Stimulated activated CD8-positive, alpha-beta memory T cell treated with anti-CD3 and anti-CD28 coated beads, Interleukin-15, amount 100 ng/mL, for 4 hours (primary cell): ENCODE results near the gene CEP41.

Source experiments
- DNase-seq, 2 donors: peaks; one replicate each; pipeline ENCODE4 v3.0.0-alpha.2; 2020; ENCODE audit warnings: low read depth in 2 of 2

CEP41 gene

DNA sequence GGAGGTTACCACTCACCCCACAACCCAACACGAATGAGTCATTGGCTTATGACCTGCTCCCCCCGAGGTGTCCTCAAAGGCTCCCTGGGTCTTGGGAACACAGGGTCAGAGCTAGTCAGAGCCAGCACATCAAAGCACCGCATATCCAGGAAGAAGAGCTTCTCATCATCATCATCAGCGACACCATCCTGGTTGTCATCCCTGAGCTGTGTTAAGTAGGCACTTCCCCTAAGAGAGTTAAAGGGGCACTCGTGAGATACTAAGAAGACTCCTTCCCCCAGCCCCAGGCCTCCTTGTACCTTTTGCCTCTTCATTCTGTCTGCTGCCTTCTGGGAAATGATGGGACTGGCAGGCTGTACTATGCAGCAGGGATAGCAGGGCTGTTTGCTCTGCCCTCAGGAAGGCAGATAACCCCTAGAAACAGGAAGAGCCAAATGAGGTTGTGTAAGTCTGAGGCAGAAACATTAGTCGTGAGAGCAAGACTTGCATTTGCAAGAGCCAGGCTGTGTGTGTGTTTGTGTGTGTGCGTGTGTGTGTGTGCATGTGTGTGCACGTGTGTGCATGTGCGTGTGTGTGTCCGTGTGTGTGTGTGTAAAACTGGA is 71.6 kb downstream of the CEP41 start:
- DNase-seq: no peak

DNA sequence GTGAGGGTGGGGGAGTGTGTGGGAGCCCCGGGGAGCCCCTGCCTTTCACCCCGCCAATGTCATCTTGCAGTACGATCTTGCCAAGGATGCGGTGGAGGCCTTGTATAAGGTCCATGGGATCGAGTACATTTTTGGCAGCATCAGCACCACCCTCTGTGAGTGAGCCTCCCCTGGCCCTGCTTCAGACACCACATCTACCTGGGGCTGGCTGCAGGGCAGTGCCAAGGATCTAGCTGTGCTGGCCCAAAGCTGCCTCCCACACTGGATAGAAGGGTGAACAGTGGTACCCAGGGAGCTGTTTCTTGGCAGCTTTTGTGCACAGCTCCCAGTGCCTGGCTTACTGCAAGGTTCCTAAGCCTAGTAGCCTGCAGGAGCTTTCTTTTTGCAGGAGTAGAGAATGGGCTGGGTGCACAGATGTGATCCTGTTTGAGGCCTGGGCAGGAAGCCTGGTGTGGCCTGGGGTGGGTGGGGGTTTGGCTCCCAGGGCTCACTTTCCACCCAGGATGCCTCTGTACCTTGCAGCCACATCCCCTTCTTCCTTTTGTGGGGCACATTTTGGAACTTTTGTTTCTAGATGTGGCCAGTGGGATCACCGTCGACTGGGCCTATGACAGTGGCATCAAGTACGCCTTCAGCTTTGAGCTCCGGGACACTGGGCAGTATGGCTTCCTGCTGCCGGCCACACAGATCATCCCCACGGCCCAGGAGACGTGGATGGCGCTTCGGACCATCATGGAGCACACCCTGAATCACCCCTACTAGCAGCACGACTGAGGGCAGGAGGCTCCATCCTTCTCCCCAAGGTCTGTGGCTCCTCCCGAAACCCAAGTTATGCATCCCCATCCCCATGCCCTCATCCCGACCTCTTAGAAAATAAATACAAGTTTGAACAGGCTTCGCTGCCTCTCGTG is 72.7 kb downstream of the CEP41 start:
- no peak for DNase-seq

DNA sequence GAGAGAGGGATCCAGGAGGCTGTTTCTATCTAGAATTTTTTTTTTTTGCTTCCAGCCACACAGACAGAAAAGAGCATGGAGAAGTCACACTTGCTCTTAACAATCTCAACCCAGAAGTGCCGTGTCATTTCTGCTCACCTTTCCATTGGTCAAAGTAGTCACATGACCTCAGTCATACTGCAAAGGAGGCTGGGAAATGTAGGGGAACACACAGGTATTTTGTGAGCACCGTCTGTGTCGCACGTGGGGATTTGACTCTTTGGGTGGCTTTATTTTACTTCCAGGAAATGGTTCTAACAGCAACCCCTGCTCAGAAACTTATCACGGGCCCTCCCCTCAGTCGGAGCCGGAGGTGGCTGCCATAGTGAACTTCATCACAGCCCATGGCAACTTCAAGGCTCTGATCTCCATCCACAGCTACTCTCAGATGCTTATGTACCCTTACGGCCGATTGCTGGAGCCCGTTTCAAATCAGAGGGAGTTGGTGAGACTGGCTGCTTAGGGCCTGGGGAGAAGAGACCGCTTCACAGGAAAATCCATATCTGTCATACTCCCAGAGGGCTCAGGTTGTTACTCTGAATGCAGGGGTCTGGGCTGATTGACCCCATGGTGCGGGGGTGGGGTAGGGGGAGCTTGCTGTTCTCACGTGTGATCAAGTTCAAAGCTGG is 73.6 kb downstream of the CEP41 start:
- no peak for DNase-seq

DNA sequence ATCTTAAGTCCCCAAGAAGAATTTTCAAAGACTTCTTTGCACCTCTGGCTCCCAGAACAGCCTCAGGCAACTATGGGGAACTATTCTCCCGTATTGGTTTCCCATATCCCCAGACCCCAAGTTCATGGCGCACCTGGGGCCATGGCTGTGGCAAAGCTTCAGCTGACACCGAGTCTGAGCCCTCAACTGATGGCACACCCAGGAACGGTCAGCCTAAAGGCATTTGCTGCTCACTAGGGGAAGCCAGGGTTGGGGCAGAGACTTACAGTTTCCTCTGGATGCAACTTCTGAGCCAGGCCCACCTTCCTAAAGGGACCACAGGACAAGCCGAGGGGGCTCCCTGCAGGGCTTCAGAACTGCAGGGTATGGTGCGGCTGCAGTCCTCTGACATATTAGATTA is 74.3 kb downstream of the CEP41 start:
- no peak for DNase-seq

DNA sequence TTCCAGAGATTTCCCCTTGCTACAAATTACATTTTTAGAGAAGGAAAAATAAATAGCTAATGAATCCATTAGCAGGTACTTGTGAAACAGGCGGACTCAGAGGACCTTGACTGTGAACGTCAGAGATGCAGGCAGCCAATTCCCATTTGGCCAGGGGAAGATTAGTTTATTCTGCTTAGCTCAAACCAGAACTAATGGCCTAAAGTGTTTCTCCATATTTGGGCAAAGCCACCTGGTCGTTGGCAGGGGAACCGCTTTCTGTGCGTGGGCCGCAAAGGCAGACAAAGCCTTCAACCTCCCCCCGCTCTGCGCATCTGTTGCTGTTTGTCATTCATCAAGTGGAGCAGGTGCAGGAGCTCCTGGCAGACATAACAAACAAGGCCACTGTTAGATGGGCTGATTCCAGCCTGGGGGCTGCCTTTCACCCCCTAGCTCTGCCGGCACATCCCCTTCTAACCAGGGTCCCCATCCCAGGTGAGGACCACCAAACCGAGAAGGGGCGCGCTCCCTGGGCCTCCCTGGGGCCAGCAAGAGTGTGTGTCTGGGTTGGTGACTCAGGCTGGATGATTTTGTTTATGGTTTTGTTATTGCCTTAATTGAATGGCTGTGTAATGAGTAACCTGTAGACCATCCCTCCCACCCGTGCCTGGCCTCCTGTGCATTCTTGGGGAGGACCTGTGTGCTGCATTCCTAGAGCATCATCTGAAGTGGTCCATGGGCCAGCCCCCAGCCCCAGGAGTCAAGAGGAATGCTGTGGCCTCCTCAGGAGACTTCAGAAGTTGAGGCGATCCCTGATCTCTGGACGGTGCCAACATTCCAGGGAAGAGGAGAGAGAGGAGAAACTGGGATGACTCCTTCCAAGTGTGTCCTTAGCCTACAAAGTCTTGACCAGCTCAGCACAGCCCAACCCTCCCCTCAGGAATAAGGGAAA is 75.0 kb downstream of the CEP41 start:
- no peak for DNase-seq

DNA sequence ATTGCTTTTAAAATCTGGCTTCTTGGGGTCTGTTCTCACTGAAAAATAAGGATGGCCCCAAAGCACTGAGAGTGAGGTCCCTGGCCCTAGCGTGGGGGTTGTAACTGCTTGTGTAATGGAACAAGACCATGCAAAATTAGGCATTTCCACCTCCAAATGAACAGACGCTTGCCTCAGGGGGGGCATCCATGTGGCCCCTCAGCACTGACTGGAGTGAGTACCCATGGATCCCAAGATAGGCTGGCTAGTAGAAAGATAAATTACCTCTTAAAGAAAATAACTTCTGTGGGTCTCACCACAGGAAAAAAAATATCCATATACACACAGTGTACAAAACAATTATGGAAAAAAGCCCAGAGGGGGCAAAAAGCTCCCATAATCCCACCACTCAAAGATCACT is 75.7 kb downstream of the CEP41 start:
- DNase-seq: no peak

DNA sequence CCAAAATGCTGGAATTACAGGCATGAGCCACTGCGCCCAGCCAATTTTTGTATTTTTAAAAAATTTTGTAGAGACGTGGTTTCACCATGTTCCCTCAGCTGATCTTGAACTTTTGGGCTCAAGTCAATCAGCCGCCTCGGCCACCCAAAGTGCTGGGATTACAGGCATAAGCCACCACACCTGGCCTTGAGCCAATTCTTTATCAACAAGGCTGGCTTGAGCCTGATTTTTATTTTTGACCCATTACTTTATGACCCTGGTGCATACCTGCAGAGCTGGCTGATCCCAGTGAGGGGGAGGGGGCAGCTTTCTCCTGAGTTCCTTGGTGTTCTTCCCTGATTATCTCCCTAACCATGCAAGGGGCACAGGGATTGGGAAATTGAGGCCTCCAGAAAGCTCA is 76.4 kb downstream of the CEP41 start:
- no peak for DNase-seq

DNA sequence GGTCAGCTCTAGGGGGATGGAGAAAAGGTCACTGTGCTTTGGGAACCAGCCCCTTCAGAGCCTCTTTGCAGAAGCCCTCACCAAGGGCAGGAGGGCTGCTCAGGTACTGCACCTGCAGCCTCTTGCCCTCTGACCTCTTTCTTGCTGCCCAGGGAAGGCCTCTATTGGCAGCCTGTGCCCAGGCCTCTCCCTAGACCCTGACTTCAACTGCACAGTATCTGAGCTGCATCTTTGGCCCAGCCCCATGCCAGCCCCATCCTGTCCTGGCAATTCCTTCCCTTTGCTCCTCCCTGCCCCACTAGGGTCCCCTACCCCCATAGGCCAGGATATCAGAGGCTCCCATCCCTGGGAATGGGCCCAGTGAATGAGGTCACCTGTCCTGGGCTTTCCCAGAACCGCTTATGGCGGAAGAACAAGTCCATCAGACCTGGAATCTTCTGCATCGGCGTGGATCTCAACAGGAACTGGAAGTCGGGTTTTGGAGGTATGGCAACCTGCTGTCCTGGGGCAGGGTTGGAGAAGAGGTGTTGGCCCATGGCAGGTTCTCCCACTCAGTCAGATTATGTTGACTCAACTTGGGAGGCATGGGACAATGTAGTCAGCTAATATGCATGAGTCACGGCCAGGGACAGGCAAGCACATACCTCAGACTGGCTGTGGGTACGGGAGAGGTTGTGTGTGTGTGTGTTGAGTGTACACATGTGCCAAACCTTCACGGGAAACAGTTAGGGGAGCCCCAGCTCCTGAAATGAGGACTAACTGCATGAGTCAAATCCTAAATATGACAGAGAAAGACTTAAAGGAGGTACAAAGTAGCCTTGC is 77.6 kb downstream of the CEP41 start:
- DNase-seq: no peak

DNA sequence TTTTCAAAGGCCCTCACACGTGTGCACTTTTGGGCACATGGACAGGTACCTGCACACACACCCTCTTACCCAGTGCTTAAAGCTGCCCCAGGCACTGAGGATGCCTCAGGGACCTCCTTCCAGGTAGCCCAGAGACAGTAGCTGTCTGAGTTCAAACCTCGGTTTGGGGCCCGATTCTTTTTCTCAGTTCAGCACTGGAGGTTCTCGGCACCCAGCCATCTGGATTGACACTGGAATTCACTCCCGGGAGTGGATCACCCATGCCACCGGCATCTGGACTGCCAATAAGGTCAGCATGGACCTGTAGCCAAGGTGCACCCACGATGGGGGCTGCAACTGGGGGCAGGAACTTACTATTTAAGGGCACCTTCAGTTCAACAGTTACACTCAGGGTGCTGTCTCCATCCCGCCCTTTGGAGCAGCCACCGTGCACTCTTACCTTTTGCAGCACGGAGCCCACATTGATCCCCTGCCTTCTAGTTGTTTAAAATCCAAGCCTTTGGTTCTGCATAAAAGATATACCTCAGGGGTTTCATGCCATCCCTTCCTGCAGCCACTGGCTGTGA is 78.5 kb downstream of the CEP41 start:
- DNase-seq: no peak

DNA sequence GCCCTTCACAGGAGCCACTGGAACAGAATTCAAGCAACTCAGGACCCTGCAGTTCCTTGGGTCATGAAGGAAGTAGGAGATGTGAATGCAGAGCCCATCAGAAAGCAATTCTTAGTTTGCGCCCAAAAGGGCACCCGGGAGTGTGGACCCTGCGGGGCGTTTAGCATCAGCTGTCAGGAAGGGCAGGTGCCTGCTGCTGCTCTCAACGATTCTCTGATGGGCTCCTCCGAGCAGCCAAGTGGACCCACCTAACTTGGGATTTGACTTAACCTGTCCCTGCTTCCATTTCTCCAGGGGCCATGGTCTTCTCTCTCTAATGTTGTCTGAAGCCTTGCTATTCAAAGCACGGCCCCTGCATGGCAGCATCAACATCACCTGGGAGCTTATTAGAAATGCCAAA is 79.1 kb downstream of the CEP41 start:
- no peak for DNase-seq

DNA sequence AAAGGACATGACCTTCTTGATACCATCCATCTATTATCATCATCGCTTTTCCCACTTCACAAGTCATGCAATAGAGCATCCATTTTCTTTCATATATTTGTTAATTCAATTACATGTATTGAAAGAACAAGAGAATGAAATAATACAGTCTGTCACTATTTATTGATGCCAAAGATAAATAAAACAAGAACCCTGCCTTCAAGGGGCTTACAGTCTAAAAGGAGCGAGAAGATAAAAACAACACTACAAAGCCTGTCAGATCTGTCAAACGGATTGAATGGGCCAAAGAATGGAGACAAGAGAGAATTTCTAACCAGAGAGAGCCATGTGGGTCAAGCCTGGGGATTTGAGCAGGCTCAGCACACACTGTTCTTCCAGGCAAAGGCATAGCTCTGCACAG is 80.3 kb downstream of the CEP41 start:
- no peak for DNase-seq

DNA sequence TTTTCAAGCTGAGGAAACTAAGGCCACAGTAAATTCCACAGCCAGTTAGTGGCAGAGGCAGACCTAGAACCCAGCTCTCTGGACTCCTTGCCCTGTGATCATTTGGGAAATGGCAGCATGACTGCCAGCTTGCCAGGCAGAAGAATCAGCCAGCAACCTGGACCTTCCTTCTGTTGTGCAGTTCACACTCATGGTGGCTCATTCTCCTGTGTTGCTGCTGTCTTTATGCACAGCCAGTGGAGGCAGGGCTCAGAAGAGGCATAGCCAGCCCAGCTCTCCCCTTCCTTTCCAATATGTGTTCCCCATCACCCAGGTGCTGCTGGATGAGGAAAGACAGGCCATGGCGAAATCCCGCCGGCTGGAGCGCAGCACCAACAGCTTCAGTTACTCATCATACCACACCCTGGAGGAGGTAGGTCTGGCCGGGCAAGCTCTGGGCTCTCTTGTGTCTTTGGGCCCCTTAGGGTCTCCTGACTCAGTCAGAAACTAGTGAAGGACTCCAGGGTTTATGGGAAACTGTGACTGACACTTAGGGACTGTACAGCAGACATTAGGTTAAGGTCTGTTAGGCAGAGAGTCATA is 81.4 kb downstream of the CEP41 start:
- no peak for DNase-seq

DNA sequence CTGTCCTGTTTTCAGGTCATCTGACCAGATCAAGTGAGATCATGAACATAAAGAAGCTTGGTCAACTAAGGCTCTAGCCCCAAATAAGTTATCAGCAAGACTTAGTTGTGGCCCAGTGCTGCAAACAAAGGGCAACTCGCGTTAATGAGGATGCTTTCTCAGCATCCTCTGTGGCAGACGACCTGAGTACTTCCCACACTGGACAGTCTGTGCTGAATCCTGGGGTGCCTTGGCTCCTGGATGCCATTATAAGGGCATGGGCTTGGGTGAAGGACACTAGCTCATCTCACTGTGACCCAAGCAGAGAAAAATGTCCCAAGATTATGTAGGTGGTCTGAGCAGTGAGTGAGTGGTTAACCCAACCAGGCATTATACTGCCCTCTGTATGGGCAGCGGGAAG is 82.3 kb downstream of the CEP41 start:
- DNase-seq: no peak

DNA sequence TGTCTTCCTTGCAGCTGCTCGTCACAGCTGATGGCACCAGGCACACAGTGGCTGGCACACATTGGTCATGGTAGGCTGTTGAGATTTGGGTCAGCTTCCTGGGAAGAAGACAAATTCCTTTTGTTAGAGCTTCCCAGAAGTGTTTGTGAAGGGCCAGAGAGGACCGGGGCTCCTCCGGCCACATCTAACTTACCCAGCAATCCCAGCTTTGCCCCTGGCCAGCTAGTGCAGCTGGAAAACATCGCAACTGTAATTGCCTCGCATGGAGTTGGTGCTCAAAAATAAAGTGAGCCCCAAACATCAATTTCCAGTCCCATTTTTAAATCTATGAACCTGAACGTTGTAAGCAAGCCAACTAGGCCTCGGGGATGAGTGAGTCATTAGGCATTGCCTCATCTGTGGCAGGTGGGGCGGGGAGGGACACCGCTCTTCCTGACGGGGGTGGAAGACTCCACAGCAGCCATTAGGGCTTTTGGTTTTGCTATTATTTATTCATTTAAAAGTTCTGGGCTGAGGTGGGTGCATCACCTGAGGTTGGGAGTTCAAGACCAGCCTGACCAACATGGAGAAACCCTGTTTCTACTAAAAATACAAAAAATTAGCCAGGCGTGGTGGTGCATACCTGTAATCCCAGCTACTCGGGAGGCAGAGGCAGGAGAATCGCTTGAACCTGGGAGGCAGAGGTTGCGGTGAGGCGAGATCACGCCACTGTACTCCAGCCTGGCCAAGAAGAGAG is 83.8 kb downstream of the CEP41 start:
- DNase-seq: no peak

DNA sequence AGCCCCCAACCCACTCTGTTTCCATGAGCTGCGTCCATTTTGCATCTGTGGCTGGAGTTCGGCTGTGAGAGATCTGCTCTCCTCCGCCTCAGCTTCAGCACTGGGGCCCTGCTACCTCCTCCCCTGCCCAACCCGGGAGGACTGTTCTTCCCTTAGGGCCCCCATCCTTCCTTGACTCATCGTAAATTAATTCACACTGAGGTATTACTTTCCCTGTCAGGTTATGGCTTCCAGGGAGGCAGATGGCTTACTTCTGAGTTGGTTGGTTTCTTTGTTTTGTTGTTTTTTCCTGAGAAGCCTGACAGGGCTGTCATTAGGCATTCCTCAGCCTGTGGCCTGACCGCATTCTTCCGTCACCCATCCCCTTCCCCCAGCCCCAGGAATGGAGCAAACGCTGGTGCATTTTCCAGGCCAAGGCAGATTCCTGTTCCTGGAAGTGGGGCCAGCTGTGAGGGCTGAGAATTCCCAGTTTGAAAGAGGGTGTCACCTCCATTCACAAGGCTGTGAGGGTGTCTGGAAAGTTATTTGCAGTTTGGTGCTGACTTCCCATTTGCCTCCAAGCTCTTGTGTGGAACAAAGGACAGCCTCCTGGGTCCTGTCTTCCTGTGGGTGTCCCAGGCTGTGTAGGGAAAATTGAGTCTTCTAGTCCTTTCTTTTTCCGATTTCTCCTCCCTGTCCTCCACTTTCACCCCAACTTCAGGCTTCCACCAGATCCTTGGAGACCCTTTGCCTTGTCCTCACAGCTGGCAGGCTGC is 84.5 kb downstream of the CEP41 start:
- DNase-seq: no peak

DNA sequence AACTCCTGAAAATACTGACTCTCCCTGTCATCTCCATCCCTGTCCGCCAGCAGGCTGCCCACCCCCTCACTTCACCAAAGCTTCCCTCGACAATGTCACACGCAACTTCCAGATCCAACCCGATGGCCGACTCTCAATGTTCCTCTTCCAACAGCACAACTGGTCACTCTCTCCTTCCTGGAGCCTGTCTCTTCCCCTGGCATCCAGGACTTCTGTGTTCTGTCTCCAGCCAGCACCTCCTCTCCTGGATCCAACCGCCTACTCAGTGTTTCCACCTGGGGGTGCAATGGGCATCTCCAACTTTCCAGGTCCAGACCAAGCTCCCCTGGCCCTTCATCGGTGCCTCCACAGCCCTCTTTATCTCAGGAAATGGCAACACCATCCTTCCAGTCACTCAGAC is 87.6 kb downstream of the CEP41 start:
- no peak for DNase-seq

DNA sequence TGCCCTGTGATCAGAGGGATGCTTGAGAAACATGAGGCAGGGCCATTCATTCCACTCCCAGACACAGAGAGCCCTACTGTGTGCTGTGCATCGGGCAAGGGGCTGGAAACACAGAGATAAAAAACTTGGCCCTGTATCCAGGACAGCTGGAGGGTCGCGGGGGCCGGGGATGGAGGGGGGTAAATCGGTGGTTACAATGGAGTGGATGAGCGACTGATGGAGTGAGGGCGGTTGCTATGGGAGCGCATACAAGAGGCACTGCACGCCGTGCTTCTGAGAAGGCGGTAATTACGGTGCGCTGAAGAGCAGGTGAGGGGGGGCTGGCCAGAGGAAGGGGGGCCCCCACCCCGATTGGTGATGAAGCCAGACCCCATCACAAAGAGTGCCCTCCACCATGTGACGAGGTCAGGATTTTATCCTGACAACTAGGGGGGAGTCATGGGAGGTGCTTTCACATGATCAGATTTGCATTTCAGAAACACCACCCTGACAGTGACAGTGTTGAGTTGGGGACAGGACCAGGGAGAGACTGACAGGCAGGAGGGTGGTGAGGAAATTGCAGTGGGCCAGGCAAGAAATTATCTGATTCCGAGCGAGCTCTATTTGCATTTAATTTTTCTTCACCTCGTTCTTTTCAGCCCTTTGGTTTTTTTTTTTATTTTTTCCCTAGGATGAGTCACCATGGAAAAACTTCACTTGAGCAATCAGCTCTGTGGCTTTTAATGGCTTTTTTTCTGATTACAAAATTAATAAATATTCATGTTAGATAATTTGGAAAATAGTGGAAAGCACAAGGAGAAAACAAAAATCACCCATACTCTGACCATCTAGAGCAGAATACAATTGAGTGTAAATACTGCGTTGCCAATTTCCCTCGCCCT is 88.4 kb downstream of the CEP41 start:
- no peak for DNase-seq

DNA sequence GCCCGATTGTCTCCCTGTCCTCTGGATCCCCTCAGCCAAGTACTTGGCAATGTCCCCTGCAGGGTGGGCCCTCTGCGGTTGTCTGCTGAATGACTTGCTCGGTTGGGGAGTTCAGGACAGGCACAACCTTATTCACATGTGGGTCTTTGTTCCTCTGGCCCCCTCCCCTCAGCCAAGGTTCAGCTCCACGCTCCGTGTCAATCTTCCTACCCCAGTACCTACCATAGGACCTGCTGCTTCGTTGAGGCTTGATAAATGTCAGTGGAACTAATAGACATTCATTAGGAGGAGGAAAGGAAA is 89.1 kb downstream of the CEP41 start:
- DNase-seq: no peak
